Fibroblast of the aortic adventitia (primary cell): ENCODE results near the gene SUN2. TPM values are rescaled to one million over a fixed set of nuclear protein-coding genes. Genes with fewer than 3 reads are reported as not detected.

Experiments
- DNase-seq: peaks from one replicate; pipeline ENCODE4 v3.0.0-alpha.2; 2010; ENCODE audit warnings: low read depth
- H3K4me3 ChIP-seq: 2 replicates; pipeline ENCODE4 v1.5.1; 2011; ENCODE audit warnings: low read depth, mild to moderate bottlenecking, control low read depth, low read length, moderate library complexity
- CTCF ChIP-seq: IDR thresholded peaks from 2 replicates; pipeline ENCODE4 v1.5.1; 2011; ENCODE audit warnings: mild to moderate bottlenecking, low read length, control low read depth, inconsistent platforms; ENCODE audit not compliant: insufficient read depth
- total RNA-seq: library from RNA; depleted of rRNA; stranded (reverse); fragments of >200 nt; gene quantifications from 2 replicates; pipeline ENCODE4 v1.2.3, GENCODE V29; 2012; ENCODE audit warnings: low replicate concordance

SUN2 gene
- total RNA-seq, 1 donor: 69.1 TPM

GRCh38 chr22:38761202-38762162, 5.7 kb upstream of the SUN2 start:
- TF ChIP-seq CTCF: no peak
- DNase-seq: no peak
- H3K4me3 ChIP-seq: no peak overlapping the region

GRCh38 chr22:38760477-38761201, 4.8 kb upstream of the SUN2 start:
- no peak for TF ChIP-seq CTCF
- peak; percentile 15 for DNase-seq
- no peak overlapping the region for H3K4me3 ChIP-seq

- DNase-seq: no peak
- no peak for TF ChIP-seq CTCF
- H3K4me3 ChIP-seq: no peak overlapping the region
Measured at GRCh38 chr22:38759005-38759404, 3.2 kb upstream of the SUN2 start.

- no peak for TF ChIP-seq CTCF
- no peak for DNase-seq
- H3K4me3 ChIP-seq: no peak overlapping the region
Measured at GRCh38 chr22:38758276-38758945, 2.6 kb upstream of the SUN2 start.

- H3K4me3 ChIP-seq: no peak overlapping the region
- no peak for DNase-seq
- no peak for TF ChIP-seq CTCF
Measured at GRCh38 chr22:38757464-38757757, 1.6 kb upstream of the SUN2 start.

- no peak for TF ChIP-seq CTCF
- peak overlapping the region; percentile 68 for H3K4me3 ChIP-seq
- no peak for DNase-seq
Measured at GRCh38 chr22:38756711-38757463, 1.1 kb upstream of the SUN2 start.
